Panc1 (cell line): ENCODE results near the gene ST6GALNAC6. TPM values are rescaled to one million over a fixed set of nuclear protein-coding genes. Genes with fewer than 3 reads are reported as not detected.

Experiments used
- ATAC-seq: fragments of 200-7000 bp; cut with Tn5 transposase; 2 replicates; pipeline ENCODE4 v1.9.1; 2020; ENCODE audit warnings: mild to moderate bottlenecking, moderate library complexity
- BruUV-seq: library from RNA; stranded (reverse); fragments of 400-500 nt; replicated peaks from 2 replicates; lab custom pipeline; 2021; lab: Mats Ljungman, UMichigan
- CTCF ChIA-PET: fragments of 300-600 bp; sonication (Branson Sonifier 250); formaldehyde crosslinking; loops from one replicate; lab custom pipeline; 2022; ENCODE audit warnings: antibody characterized with exemption; lab: Charles Lee
- POLR2A ChIA-PET: fragments of 300-600 bp; sonication (Branson Sonifier 250); formaldehyde crosslinking; loops from one replicate; lab custom pipeline; 2022; ENCODE audit warnings: antibody characterized with exemption; lab: Charles Lee
- DNase-seq: peaks from one replicate; pipeline ENCODE4 v3.0.0-alpha.2; 2010; ENCODE audit warnings: low read depth, low spot score
- H3K27ac ChIP-seq: 2 replicates; pipeline ENCODE4 v1.5.1; 2011; ENCODE audit warnings: mild to moderate bottlenecking, low read length, inconsistent platforms
- H3K27me3 ChIP-seq: fragments of 200-500 bp; sonication (Bioruptor generic); 2 replicates; pipeline ENCODE4 v1.6.0; 2014; ENCODE audit warnings: low read length, inconsistent platforms; ENCODE audit not compliant: control insufficient read depth, insufficient read depth
- H3K36me3 ChIP-seq: fragments of 200-500 bp; sonication (Bioruptor generic); 2 replicates; pipeline ENCODE4 v1.5.1; 2014; ENCODE audit warnings: inconsistent platforms, mild to moderate bottlenecking, low read length, moderate library complexity; ENCODE audit not compliant: control insufficient read depth, insufficient read depth
- H3K4me1 ChIP-seq: 2 replicates; pipeline ENCODE4 v1.5.1; 2011; ENCODE audit warnings: inconsistent platforms, mild to moderate bottlenecking, low read length, moderate library complexity; ENCODE audit not compliant: control insufficient read depth, insufficient read depth
- H3K4me3 ChIP-seq, 2 experiments: 2 replicates each; pipeline ENCODE4 v1.5.1; 2011 to 2012; ENCODE audit warnings: low read depth in 2 of 2, low read length in 2 of 2, mild to moderate bottlenecking in 2 of 2, inconsistent platforms in 1 of 2, moderate library complexity in 1 of 2
- H3K9me3 ChIP-seq: fragments of 200-500 bp; sonication (Bioruptor generic); 2 replicates; pipeline ENCODE4 v1.5.1; 2014; ENCODE audit warnings: low read depth, mild to moderate bottlenecking, inconsistent platforms, low read length, moderate library complexity; ENCODE audit not compliant: control insufficient read depth, insufficient read depth
- CTCF ChIP-seq: fragments of 450-650 bp; IDR thresholded peaks from 2 replicates; pipeline ENCODE4 v1.5.1; 2017; ENCODE audit warnings: mild to moderate bottlenecking
- POLR2AphosphoS5 ChIP-seq: IDR thresholded peaks from 2 replicates; pipeline ENCODE4 v1.6.1; 2012; ENCODE audit warnings: mild to moderate bottlenecking, low read depth, low read length, moderate library complexity
- REST ChIP-seq, 2 experiments: IDR thresholded peaks; 2 replicates each; pipeline ENCODE4 v1.6.1; 2011 to 2012; ENCODE audit warnings: low read depth in 2 of 2, control low read depth in 1 of 2, low read length in 1 of 2, mild to moderate bottlenecking in 1 of 2, moderate library complexity in 1 of 2; ENCODE audit not compliant: insufficient read depth in 1 of 2
- SIN3A ChIP-seq: IDR thresholded peaks from 2 replicates; pipeline ENCODE4 v1.6.1; 2012; ENCODE audit warnings: low read depth, mild to moderate bottlenecking, low read length, moderate library complexity, borderline replicate concordance; ENCODE audit not compliant: insufficient read depth
- TCF7L2 ChIP-seq: IDR thresholded peaks from 2 replicates; pipeline ENCODE4 v1.6.1; 2011; ENCODE audit warnings: mild to moderate bottlenecking, low read depth, low read length, inconsistent platforms
- in situ Hi-C: cut with HindIII; loops from 2 replicates; pipeline ENCODE4 v1.10.0; 2016; ENCODE audit warnings: low sequenced_read_pairs, low pct_unique_long_range_greater_than_20kb
- intact Hi-C: fragments of 100-400 bp; cut with micrococcal nuclease; formaldehyde crosslinking; loops from one replicate; pipeline ENCODE4 v1.10.0; 2022; ENCODE audit not compliant: unreplicated experiment
- total RNA-seq: library from RNA; stranded (reverse); gene quantifications from one replicate; pipeline ENCODE4 v1.2.1, GENCODE V29; 2021; ENCODE audit not compliant: unreplicated experiment

Gene ST6GALNAC6
- total RNA-seq, 1 experiment from 2014 or later: 50.2 TPM

GRCh38 chr9:127916720-127917581 is 17.5 kb upstream of the ST6GALNAC6 start, which contains the start of gene ST6GALNAC4:
Gene ST6GALNAC4, minus strand, starts transcription at chr9:127917041. Its CDS starts 622 bp downstream, at chr9:127916419.
- H3K9me3 ChIP-seq: no peaks in the 10 kb centered on the region
- H3K27ac ChIP-seq: peak within 1 kb of the TSS; percentile 81
- no peaks in the 10 kb centered on the region for H3K27me3 ChIP-seq
- no TSS peak for BruUV-seq
- peaks cover 36% of the 10 kb centered on the region for H3K4me1 ChIP-seq
- no peak for TF ChIP-seq CTCF
- no peak for TF ChIP-seq TCF7L2
- TF ChIP-seq SIN3A: no peak
- no peak for TF ChIP-seq REST (IDR thresholded peaks at IDR 0.05; ENCODE audit: insufficient read depth in 1 of 2, low read depth in 2 of 2, low read length in 1 of 2)
- no peak for TF ChIP-seq POLR2AphosphoS5
- ChIA-PET CTCF (interaction anchor here (0.7 kb wide), 1 partner anchor 256 kb away, joined by 3 read pairs; no protein-coding TSS in a partner anchor), POLR2A (interaction anchor here (0.5 to 0.6 kb wide), 3 partner anchors 10 to 108 kb away, joined by 3 to 5 read pairs (median 4); no protein-coding TSS in a partner anchor)
- H3K36me3 ChIP-seq: no peaks in the 10 kb centered on the region
- no peak for DNase-seq
- in situ Hi-C loops: no loop called here
- peak; percentile 85 for ATAC-seq
- intact Hi-C loops: no loop called here
- H3K4me3 ChIP-seq: peak within 1 kb of the TSS; percentile 59 to 80

GRCh38 chr9:127915801-127916719 is 16.7 kb upstream of the ST6GALNAC6 start:
- TF ChIP-seq POLR2AphosphoS5: no peak
- no peak for TF ChIP-seq CTCF
- no peak for TF ChIP-seq REST (IDR thresholded peaks at IDR 0.05; ENCODE audit: insufficient read depth in 1 of 2, low read depth in 2 of 2, low read length in 1 of 2)
- TF ChIP-seq SIN3A: no peak
- no peak for TF ChIP-seq TCF7L2
- Histone ChIP-seq H3K27ac (peak overlapping the region; percentile 70), H3K36me3 (no peaks in the 10 kb centered on the region), H3K9me3 (no peaks in the 10 kb centered on the region), H3K27me3 (no peaks in the 10 kb centered on the region), H3K4me3 (peak overlapping the region; percentile 59 to 80), H3K4me1 (peaks cover 36% of the 10 kb centered on the region)
- in situ Hi-C loops: no loop called here
- ATAC-seq (peak; percentile 5), DNase-seq (no peak)
- intact Hi-C loops: no loop called here
- ChIA-PET POLR2A (interaction anchor here (0.5 to 0.6 kb wide), 3 partner anchors 9 to 107 kb away, joined by 3 to 5 read pairs (median 4); no protein-coding TSS in a partner anchor), CTCF (no interaction called here)
- no TSS peak for BruUV-seq
